ENCODE results near the gene PDIK1L.
A peak's percentile ranks its signal among the peaks of the same experiment; 100 is the strongest.
"Not testable (repeated sequence)": the region's sequence is repeated elsewhere in the genome, so short reads cannot be mapped to it uniquely, and the experiment has no call there.

The PDIK1L gene

GRCh38 chr1:26090893-26091292 lies 20.7 kb upstream of the PDIK1L start:
- no peak for DNase-seq (ENCODE audit: low read depth in 2 of 2)

GRCh38 chr1:26092422-26092821 lies 19.2 kb upstream of the PDIK1L start:
- no peak for DNase-seq (ENCODE audit: low read depth in 2 of 2)

GRCh38 chr1:26093569-26093968 lies 18.1 kb upstream of the PDIK1L start:
- not testable (repeated sequence) for DNase-seq (ENCODE audit: low read depth in 2 of 2)

- DNase-seq (ENCODE audit: low read depth in 2 of 2) = no peak
Measured at GRCh38 chr1:26094076-26094669, 17.5 kb upstream of the PDIK1L start.

GRCh38 chr1:26094677-26095383 lies 16.8 kb upstream of the PDIK1L start:
- DNase-seq (ENCODE audit: low read depth in 2 of 2) = no peak

GRCh38 chr1:26096471-26096870 lies 15.2 kb upstream of the PDIK1L start:
- no peak for DNase-seq (ENCODE audit: low read depth in 2 of 2)

GRCh38 chr1:26097696-26098095 lies 13.9 kb upstream of the PDIK1L start:
- DNase-seq (ENCODE audit: low read depth in 2 of 2) = no peak

GRCh38 chr1:26098602-26099001 lies 13.0 kb upstream of the PDIK1L start:
- no peak for DNase-seq (ENCODE audit: low read depth in 2 of 2)

- DNase-seq (ENCODE audit: low read depth in 2 of 2) = no peak
Measured at GRCh38 chr1:26099780-26100179, 11.8 kb upstream of the PDIK1L start.

- not testable (repeated sequence) for DNase-seq (ENCODE audit: low read depth in 2 of 2)
Measured at GRCh38 chr1:26100204-26100603, 11.4 kb upstream of the PDIK1L start.

GRCh38 chr1:26102119-26102518 lies 9.5 kb upstream of the PDIK1L start:
- DNase-seq (ENCODE audit: low read depth in 2 of 2) = no peak

GRCh38 chr1:26102526-26102925 lies 9.1 kb upstream of the PDIK1L start:
- DNase-seq (ENCODE audit: low read depth in 2 of 2) = no peak

GRCh38 chr1:26105226-26105548 lies 6.4 kb upstream of the PDIK1L start:
- DNase-seq (ENCODE audit: low read depth in 2 of 2) = not testable (repeated sequence)

GRCh38 chr1:26109229-26110164 lies 2.1 kb upstream of the PDIK1L start:
- no peak for DNase-seq (ENCODE audit: low read depth in 2 of 2)

GRCh38 chr1:26110731-26111529 lies 694 bp upstream of the PDIK1L start:
- DNase-seq (ENCODE audit: low read depth in 2 of 2) = peak; percentile 43 to 59

- DNase-seq (ENCODE audit: low read depth in 2 of 2) = no peak
Measured at GRCh38 chr1:26112407-26112775, 767 bp downstream of the PDIK1L start.

GRCh38 chr1:26114165-26114927 lies 2.7 kb downstream of the PDIK1L start:
- no peak for DNase-seq (ENCODE audit: low read depth in 2 of 2)

GRCh38 chr1:26119892-26120608 lies 8.4 kb downstream of the PDIK1L start:
- no peak for DNase-seq (ENCODE audit: low read depth in 2 of 2)

- no peak for DNase-seq (ENCODE audit: low read depth in 2 of 2)
Measured at GRCh38 chr1:26121854-26122773, 10.5 kb downstream of the PDIK1L start.

Measured in activated CD4-positive, alpha-beta T cell treated with anti-CD3 and anti-CD28 coated beads for 24 hours (primary cell).